ENCODE data around the gene GMDS.

GMDS gene

DNA sequence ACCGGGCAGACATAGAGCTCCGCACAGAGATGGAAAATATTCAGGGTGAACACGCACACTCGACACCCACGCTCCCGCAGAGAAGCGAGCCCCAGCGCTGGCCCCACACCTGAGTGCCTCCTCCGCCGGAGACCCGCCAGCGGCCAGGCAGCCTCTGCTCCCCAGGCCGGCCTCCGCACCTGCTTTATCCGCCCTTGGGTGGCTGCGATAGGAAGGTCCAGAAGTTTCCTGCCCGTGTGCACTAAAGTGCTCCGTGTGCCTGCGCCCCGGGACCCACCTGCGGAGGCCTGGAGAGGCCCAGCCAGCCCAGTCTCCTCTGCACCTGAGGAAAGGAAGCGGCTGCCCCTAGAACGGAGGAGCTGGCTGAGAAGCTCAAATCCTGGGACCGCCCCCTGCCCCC, 646.5 kb downstream of the GMDS start:
- DNase-seq (ENCODE audit: low read depth in 4 of 4, low spot score in 1 of 4): no peak

- no peak for DNase-seq (ENCODE audit: low read depth in 4 of 4, low spot score in 1 of 4)
Measured at GRCh38 chr6:1598433-1598832, 647.0 kb downstream of the GMDS start.

GRCh38 chr6:1597924-1598323, 647.5 kb downstream of the GMDS start:
- no peak for DNase-seq (ENCODE audit: low read depth in 4 of 4, low spot score in 1 of 4)

DNA sequence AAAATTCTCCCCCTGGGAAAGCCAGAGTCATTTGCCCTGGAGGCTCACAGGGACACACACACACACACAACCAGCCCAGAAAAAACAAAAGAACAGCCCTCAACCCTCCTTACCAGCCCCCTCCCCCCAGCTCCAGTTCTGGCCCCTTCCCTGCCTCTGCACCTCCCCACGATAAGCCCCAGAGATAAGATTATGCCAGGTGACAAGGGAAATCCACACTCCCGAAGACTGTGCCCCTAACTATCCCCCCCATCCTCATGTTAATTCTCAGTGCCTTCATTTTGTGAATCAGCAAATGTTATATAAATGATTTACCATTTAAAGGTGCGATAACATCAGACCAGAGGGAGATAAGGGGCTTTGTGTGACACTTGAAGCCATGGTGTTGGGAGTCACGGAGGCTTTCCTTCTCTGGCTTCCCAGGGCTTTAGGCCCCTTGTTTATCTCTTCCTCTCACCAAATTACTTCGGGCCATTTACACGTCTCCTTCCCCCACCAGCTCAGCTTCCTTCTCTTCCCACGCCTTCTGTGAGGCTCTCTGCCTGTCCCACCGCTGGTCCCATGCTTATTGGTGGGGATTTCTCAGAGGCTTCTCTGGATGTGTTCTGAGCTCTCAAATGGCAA, 648.2 kb downstream of the GMDS start:
- DNase-seq (ENCODE audit: low read depth in 4 of 4, low spot score in 1 of 4): no peak

DNA sequence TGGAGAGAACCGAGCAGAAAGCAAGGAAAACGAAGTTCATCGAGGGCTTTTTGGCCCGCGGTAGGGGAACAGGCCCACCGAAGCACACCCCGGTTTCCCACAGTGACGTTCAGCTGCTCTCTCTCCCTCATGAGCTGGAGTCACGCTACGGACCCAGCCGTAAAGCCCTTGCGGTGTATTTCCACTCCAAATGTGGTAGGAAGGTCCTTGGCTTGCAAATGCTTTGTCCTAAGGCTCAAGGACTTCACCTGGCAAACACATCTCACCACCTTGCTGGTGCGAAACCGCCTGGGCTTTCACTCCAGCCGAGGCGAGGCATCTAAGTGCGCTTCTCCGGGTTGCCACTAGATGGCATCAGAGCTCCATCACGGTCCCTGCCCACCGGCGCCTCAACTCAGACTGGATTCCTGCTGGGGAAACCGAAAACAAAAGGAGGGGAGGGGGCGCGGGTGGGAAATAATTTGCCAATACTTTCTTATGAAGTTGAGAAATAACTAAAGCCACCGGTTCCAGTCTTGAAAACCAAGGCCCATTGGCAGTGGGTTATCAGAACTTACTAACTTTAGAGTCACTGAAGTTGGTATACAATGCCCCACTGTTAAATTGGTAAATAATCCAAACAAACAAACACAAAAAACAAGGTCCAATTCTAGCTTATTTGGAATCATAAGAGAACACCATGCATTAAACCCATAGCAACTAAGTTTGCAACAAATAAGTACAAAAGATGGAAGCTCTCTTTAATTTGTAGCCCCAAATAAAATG, 649.1 kb downstream of the GMDS start:
- DNase-seq (ENCODE audit: low read depth in 4 of 4, low spot score in 1 of 4): peak in 2 of 4 experiments; percentile 35 to 40

GRCh38 chr6:1595271-1596087, 649.9 kb downstream of the GMDS start:
- no peak for DNase-seq (ENCODE audit: low read depth in 4 of 4, low spot score in 1 of 4)

DNA sequence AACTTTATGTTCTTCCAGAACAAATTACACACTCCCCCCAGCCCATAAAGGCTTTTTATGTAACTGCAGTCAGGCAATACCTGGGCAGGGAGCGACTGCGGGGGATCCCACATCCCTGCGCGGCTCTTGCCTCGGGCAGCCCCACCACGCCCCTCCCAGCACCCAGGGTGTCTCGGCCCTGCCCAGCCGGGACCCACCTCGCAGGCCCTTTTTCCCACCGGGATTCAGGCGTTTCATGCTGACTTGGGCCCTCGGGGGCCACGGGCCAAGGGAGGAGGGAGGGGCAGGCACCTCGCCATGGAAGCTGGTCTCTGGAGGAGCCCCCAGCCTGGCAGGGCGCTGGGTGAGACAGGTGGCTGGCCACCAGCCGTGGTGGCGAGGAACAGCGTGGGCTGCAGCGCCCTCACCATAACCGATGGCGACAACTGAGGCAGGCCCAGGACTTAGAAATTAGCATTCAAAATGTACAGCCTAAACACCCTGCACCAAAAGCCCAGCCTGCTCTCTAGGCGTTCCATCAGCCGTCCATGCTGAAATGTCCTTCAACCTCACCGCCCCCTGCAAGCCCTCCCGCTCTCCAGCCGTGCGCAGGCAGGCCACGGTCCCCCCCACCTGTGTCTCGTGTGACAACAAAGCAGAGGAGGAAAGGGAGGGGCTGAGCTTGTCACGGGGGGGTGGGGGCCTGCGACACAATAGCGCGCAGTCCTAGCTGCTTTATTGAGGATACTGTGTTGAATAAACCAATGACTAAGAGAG, 650.8 kb downstream of the GMDS start:
- DNase-seq (ENCODE audit: low read depth in 4 of 4, low spot score in 1 of 4): no peak

DNA sequence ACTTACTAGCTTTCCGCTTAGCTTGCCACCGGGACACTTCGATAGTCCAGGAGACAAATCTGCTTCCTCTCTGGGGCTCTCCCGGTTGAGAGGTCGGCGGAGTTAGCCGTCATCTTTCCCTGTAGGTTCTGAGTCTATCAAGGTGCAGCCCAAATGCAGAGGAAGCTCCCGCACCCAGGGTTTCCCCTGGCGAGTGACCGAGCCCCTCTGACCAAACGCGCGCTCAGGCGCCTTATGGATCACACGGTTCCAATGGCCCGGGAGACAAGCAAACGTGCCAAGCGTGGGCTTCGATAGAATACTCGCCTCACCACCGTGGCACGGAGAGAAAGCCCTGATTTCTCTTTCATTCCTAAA, 651.5 kb downstream of the GMDS start:
- no peak for DNase-seq (ENCODE audit: low read depth in 4 of 4, low spot score in 1 of 4)

DNA sequence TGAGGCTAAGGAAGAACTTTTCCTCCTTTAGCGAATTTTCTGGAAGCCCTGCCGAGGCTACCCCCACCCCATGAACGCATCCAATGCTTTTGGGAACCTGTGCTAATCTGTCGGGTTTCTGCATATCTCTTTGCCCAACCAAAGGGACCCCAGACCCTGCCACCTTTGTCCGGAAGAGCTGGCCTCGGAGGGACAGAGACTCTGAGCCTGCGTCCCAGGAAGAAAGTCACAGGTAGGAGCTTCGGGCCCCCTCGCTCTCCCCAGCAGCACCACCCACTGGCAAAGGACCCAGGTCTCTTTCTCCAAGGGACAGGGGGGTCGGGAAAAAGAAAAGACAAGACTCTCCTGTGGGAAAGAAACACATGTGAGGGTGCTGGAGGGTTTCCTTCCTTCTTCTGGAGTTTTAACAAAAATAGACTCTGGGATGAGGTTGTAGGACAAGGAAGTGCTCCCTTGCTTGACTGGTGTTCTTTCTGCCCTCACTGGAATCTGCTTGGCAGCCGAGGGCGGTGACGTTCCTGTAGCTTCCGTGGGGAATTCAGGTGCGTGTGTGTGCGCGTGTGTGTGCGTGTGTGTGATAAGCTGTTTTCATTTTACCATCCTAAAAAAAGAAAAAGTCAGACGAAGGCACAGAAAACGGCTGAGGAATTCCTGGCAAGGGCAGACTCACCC, 652.0 kb downstream of the GMDS start:
- no peak for DNase-seq (ENCODE audit: low read depth in 4 of 4, low spot score in 1 of 4)

GRCh38 chr6:1592852-1593251, 652.6 kb downstream of the GMDS start:
- DNase-seq (ENCODE audit: low read depth in 4 of 4, low spot score in 1 of 4): no peak

DNA sequence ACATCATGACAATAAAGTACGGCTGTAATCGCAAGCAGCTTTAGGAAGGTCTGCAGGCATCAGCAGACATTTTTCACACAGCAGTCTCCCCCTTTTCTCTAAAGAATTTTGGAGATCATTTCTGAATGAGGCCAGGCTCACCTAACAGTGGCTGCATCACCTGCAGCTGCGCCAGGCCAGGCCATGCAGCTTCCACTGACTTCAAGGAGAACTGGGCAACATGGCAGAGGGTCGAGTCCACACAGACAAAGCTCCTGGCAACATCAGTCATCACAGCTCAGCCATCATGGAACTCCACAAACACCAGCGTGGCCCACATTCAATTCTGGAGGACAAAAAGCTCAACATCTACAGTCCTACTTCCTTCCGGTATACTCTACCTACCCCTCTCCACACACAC, 653.5 kb downstream of the GMDS start:
- DNase-seq (ENCODE audit: low read depth in 4 of 4, low spot score in 1 of 4): no peak

- DNase-seq (ENCODE audit: low read depth in 4 of 4, low spot score in 1 of 4): no peak
Measured at GRCh38 chr6:1591243-1591642, 654.2 kb downstream of the GMDS start.

DNA sequence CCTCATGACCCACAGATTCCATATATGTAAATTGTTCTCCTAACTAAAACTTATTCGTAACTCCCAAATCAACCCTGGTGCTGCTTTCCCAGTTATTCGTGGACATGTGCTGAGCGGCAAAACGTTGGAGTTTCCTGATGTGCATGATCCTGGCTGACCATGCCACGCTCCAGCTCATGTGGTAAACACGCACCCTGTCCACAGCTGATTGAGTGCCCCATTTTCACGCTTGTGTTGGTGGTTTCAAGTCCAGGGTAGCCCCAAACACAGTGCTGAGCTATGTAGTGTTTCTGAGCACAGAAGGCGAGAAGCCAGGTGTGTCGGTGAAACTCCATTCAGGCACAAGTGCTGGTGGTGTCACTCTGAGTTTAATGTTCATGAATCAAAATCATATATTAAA, 654.8 kb downstream of the GMDS start:
- no peak for DNase-seq (ENCODE audit: low read depth in 4 of 4, low spot score in 1 of 4)

- DNase-seq (ENCODE audit: low read depth in 4 of 4, low spot score in 1 of 4): no peak
Measured at GRCh38 chr6:1589208-1589607, 656.2 kb downstream of the GMDS start.

GRCh38 chr6:1587977-1588376, 657.4 kb downstream of the GMDS start:
- DNase-seq (ENCODE audit: low read depth in 4 of 4, low spot score in 1 of 4): no peak

- DNase-seq (ENCODE audit: low read depth in 4 of 4, low spot score in 1 of 4): no peak
Measured at GRCh38 chr6:1587546-1587945, 657.9 kb downstream of the GMDS start.

GRCh38 chr6:1586861-1587450, 658.4 kb downstream of the GMDS start:
- DNase-seq (ENCODE audit: low read depth in 4 of 4, low spot score in 1 of 4): no peak

DNA sequence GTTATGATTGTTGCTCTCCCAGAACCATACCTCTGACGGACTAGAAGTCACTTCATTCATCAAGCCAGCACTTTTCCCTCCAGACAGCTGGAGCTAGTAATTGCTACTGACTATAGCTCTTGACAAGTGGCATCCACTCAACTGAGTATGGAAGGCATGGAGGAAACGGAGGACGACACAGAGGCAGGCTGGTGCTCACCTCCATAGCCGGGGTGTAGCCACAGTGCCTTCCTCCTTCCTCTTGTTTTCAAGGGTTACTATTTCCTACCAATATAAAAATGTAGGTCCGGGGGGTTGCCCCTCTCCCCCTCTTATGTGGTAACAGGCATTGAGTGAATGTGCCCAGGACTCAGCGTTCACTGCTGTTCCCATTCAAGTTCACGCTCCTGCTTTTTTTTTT, 659.1 kb downstream of the GMDS start:
- no peak for DNase-seq (ENCODE audit: low read depth in 4 of 4, low spot score in 1 of 4)

GRCh38 chr6:1585669-1586049, 659.7 kb downstream of the GMDS start:
- no peak for DNase-seq (ENCODE audit: low read depth in 4 of 4, low spot score in 1 of 4)

- no peak for DNase-seq (ENCODE audit: low read depth in 4 of 4, low spot score in 1 of 4)
Measured at GRCh38 chr6:1584996-1585668, 660.3 kb downstream of the GMDS start.
